SK-N-MC (cell line): ENCODE measurements around the gene NRIP3.

Source experiments
- EZH2 ChIP-seq: fragments of 200-600 bp; sonication (generic); IDR thresholded peaks from one replicate; pipeline ENCODE4 v1.6.1; 2017; ENCODE audit warnings: antibody characterized with exemption
- POLR2AphosphoS5 ChIP-seq: IDR thresholded peaks from 2 replicates; pipeline ENCODE4 v1.6.1; 2012; ENCODE audit warnings: mild to moderate bottlenecking, low read depth, low read length, borderline replicate concordance

DNA sequence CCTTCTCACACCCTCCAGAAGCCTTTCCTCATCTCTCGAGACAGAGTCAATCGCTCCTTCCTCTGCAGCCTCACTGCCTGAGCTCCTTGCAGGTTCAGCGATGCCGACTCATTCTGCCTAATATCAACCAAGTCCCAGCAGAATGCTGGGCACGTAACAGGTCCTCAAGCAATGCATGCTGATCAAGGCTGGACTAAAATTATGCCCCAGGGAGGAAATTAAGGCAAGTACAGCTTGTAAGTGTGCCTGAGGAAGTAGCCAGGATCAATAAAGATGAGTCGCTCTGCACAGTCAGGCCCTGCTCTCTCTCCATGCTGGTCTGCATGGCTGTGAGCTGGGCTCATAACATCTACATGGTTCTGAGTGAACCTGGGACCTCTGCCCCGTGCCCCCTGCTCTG is 25.6 kb upstream of the NRIP3 start:
- TF ChIP-seq EZH2 (no peak), POLR2AphosphoS5 (no peak)
